CD4-positive, alpha-beta T cell treated with Interleukin-12 subunit alpha and Interleukin-12 subunit beta, for 1 hour (primary cell): Measurements from ENCODE around the gene TTC39A.

ENCODE experiments used
- DNase-seq: peaks from one replicate; pipeline ENCODE4 v3.0.0-alpha.2; 2020

TTC39A gene

GRCh38 chr1:51330331-51331201 is at the start of gene TTC39A:
TSS of gene TTC39A (minus strand) at chr1:51330562. CDS start at chr1:51330477, 85 bp downstream.
- DNase-seq, result no peak

- DNase-seq, result no peak
Observed at GRCh38 chr1:51378871-51379270, 48.5 kb upstream of the TTC39A start.

- DNase-seq, result no peak
Observed at GRCh38 chr1:51373898-51374297, 43.5 kb upstream of the TTC39A start.

- no peak for DNase-seq
Observed at GRCh38 chr1:51372561-51372960, 42.2 kb upstream of the TTC39A start.

GRCh38 chr1:51369171-51369570 is 38.8 kb upstream of the TTC39A start:
- no peak for DNase-seq

GRCh38 chr1:51365774-51366173 is 35.4 kb upstream of the TTC39A start:
- DNase-seq, result no peak

- no peak for DNase-seq
Observed at GRCh38 chr1:51359879-51360278, 29.5 kb upstream of the TTC39A start.

- DNase-seq, result no peak
Observed at GRCh38 chr1:51355382-51355781, 25.0 kb upstream of the TTC39A start.

GRCh38 chr1:51354416-51354815 is 24.1 kb upstream of the TTC39A start:
- no peak for DNase-seq

- DNase-seq, result no peak
Observed at GRCh38 chr1:51351907-51352306, 21.5 kb upstream of the TTC39A start.

GRCh38 chr1:51349862-51350261 is 19.5 kb upstream of the TTC39A start:
- DNase-seq, result no peak

- DNase-seq, result no peak
Observed at GRCh38 chr1:51348147-51348527, 17.8 kb upstream of the TTC39A start.

- DNase-seq, result no peak
Observed at GRCh38 chr1:51347398-51348146, 17.2 kb upstream of the TTC39A start.

GRCh38 chr1:51346086-51346942 is 16.0 kb upstream of the TTC39A start:
- DNase-seq, result no peak

GRCh38 chr1:51345300-51345687 is 14.9 kb upstream of the TTC39A start:
- DNase-seq, result no peak

GRCh38 chr1:51344602-51345299 is 14.4 kb upstream of the TTC39A start:
- no peak for DNase-seq

- DNase-seq, result no peak
Observed at GRCh38 chr1:51344276-51344601, 13.9 kb upstream of the TTC39A start.

- DNase-seq, result no peak
Observed at GRCh38 chr1:51343624-51344023, 13.3 kb upstream of the TTC39A start.

- no peak for DNase-seq
Observed at GRCh38 chr1:51342591-51343206, 12.3 kb upstream of the TTC39A start.

- no peak for DNase-seq
Observed at GRCh38 chr1:51341876-51342496, 11.6 kb upstream of the TTC39A start.

GRCh38 chr1:51340380-51340779 is 10.0 kb upstream of the TTC39A start:
- no peak for DNase-seq

- DNase-seq, result no peak
Observed at GRCh38 chr1:51336711-51337110, 6.3 kb upstream of the TTC39A start.
